ENCODE data around the gene IL12RB2.

DNA sequence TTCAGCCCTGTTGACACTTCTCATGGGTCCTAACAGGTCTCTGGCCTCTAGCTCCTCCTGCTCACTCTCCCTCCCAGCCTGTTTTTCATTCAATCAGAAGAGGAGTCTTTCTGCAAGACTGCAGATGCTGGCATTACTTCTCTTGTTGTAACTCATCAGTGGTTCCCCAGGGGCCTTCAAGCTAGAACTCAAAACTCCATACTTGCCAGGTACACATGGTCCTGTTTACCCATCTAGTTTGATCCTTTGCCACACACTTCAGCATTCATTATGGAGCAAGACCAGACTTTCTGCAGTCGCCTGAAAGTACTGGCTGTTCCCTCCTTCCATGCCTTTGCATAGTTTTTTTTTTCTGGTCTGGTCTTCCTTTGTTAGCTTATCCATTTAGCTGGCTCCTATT is 74.6 kb downstream of the IL12RB2 start:
- TF ChIP-seq, protein P1, sequence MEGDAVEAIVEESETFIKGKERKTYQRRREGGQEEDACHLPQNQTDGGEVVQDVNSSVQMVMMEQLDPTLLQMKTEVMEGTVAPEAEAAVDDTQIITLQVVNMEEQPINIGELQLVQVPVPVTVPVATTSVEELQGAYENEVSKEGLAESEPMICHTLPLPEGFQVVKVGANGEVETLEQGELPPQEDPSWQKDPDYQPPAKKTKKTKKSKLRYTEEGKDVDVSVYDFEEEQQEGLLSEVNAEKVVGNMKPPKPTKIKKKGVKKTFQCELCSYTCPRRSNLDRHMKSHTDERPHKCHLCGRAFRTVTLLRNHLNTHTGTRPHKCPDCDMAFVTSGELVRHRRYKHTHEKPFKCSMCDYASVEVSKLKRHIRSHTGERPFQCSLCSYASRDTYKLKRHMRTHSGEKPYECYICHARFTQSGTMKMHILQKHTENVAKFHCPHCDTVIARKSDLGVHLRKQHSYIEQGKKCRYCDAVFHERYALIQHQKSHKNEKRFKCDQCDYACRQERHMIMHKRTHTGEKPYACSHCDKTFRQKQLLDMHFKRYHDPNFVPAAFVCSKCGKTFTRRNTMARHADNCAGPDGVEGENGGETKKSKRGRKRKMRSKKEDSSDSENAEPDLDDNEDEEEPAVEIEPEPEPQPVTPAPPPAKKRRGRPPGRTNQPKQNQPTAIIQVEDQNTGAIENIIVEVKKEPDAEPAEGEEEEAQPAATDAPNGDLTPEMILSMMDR (IDR thresholded peaks at IDR 0.05) = no peak
- TF ChIP-seq EZH2 (IDR thresholded peaks at IDR 0.05) = no peak
- TF ChIP-seq EZH2phosphoT487 (IDR thresholded peaks at IDR 0.05) = no peak

Measured in neural progenitor cell (in vitro differentiated cells).